ENCODE results near the gene ICAM2. TPM values are rescaled to one million over a fixed set of nuclear protein-coding genes. Genes with fewer than 3 reads are reported as not detected.

ICAM2 gene
- total RNA-seq, 1 experiment from 2014 or later = 4.4 TPM

GRCh38 chr17:63989622-63990345 is 30.6 kb downstream of the ICAM2 start:
- Histone ChIP-seq H3K4me2 (ENCODE audit: low read depth, low read length, poor library complexity, severe bottlenecking) (no peak overlapping the region), H3K27me3 (ENCODE audit: low read length) (no peaks in the 10 kb centered on the region), H3K9me3 (ENCODE audit: low read length) (no peaks in the 10 kb centered on the region), H4K20me1 (ENCODE audit: insufficient read depth, low read depth, low read length) (0 out of 2 replicates have a peak, but pooled peaks cover 3% of the 10 kb centered on the region), H3K4me3 (ENCODE audit: low read length) (no peak overlapping the region), H3K36me3 (ENCODE audit: insufficient read depth, low read length) (no peaks in the 10 kb centered on the region), H3K27ac (ENCODE audit: low read length) (no peak overlapping the region), H2AFZ (ENCODE audit: low read length) (no peak overlapping the region), H3K79me2 (ENCODE audit: low read length) (no peaks in the 10 kb centered on the region), H3K9me2 (replicated peaks; ENCODE audit: insufficient read depth, low read length) (no peaks in the 10 kb centered on the region), H3K4me1 (ENCODE audit: low read length) (peaks cover 3% of the 10 kb centered on the region; the same call in 1 of the 2 replicates), H3K9ac (ENCODE audit: low read length) (no peak overlapping the region)
- DNase-seq = no peak

GRCh38 chr17:63988741-63989621 is 31.5 kb downstream of the ICAM2 start:
- H3K9me2 ChIP-seq (replicated peaks; ENCODE audit: insufficient read depth, low read length) = no peaks in the 10 kb centered on the region
- no peak overlapping the region for H3K4me2 ChIP-seq (ENCODE audit: low read depth, low read length, poor library complexity, severe bottlenecking)
- no peaks in the 10 kb centered on the region for H3K36me3 ChIP-seq (ENCODE audit: insufficient read depth, low read length)
- no peak overlapping the region for H3K9ac ChIP-seq (ENCODE audit: low read length)
- no peaks in the 10 kb centered on the region for H3K79me2 ChIP-seq (ENCODE audit: low read length)
- H2AFZ ChIP-seq (ENCODE audit: low read length) = no peak overlapping the region
- H3K27me3 ChIP-seq (ENCODE audit: low read length) = no peaks in the 10 kb centered on the region
- no peak overlapping the region for H3K4me3 ChIP-seq (ENCODE audit: low read length)
- no peak overlapping the region for H3K27ac ChIP-seq (ENCODE audit: low read length)
- no peak for DNase-seq
- no peaks in the 10 kb centered on the region for H3K9me3 ChIP-seq (ENCODE audit: low read length)
- peaks cover 3% of the 10 kb centered on the region; the same call in 1 of the 2 replicates for H3K4me1 ChIP-seq (ENCODE audit: low read length)
- H4K20me1 ChIP-seq (ENCODE audit: insufficient read depth, low read depth, low read length) = 0 out of 2 replicates have a peak, but pooled peaks cover 3% of the 10 kb centered on the region

GRCh38 chr17:63988127-63988478 is 32.3 kb downstream of the ICAM2 start:
- Histone ChIP-seq H4K20me1 (ENCODE audit: insufficient read depth, low read depth, low read length) (0 out of 2 replicates have a peak, but pooled peaks cover 3% of the 10 kb centered on the region), H3K4me3 (ENCODE audit: low read length) (no peak overlapping the region), H3K9me2 (replicated peaks; ENCODE audit: insufficient read depth, low read length) (no peaks in the 10 kb centered on the region), H3K27me3 (ENCODE audit: low read length) (no peaks in the 10 kb centered on the region), H3K27ac (ENCODE audit: low read length) (no peak overlapping the region), H3K9ac (ENCODE audit: low read length) (no peak overlapping the region), H3K9me3 (ENCODE audit: low read length) (no peaks in the 10 kb centered on the region), H2AFZ (ENCODE audit: low read length) (no peak overlapping the region), H3K36me3 (ENCODE audit: insufficient read depth, low read length) (no peaks in the 10 kb centered on the region), H3K4me1 (ENCODE audit: low read length) (peaks cover 3% of the 10 kb centered on the region; the same call in 1 of the 2 replicates), H3K79me2 (ENCODE audit: low read length) (no peaks in the 10 kb centered on the region), H3K4me2 (ENCODE audit: low read depth, low read length, poor library complexity, severe bottlenecking) (no peak overlapping the region)
- DNase-seq = peak; percentile 26

GRCh38 chr17:63987221-63988126 is 33.0 kb downstream of the ICAM2 start:
- Histone ChIP-seq H3K36me3 (ENCODE audit: insufficient read depth, low read length) (no peaks in the 10 kb centered on the region), H3K27me3 (ENCODE audit: low read length) (no peaks in the 10 kb centered on the region), H3K79me2 (ENCODE audit: low read length) (no peaks in the 10 kb centered on the region), H4K20me1 (ENCODE audit: insufficient read depth, low read depth, low read length) (0 out of 2 replicates have a peak, but pooled peaks cover 3% of the 10 kb centered on the region), H3K9me2 (replicated peaks; ENCODE audit: insufficient read depth, low read length) (no peaks in the 10 kb centered on the region), H3K9me3 (ENCODE audit: low read length) (no peaks in the 10 kb centered on the region), H2AFZ (ENCODE audit: low read length) (no peak overlapping the region), H3K27ac (ENCODE audit: low read length) (no peak overlapping the region), H3K4me3 (ENCODE audit: low read length) (no peak overlapping the region), H3K9ac (ENCODE audit: low read length) (no peak overlapping the region), H3K4me2 (ENCODE audit: low read depth, low read length, poor library complexity, severe bottlenecking) (no peak overlapping the region), H3K4me1 (ENCODE audit: low read length) (peaks cover 3% of the 10 kb centered on the region; the same call in 1 of the 2 replicates)
- peak; percentile 37 for DNase-seq

GRCh38 chr17:63986821-63987220 is 33.6 kb downstream of the ICAM2 start:
- H3K4me1 ChIP-seq (ENCODE audit: low read length) = peaks cover 3% of the 10 kb centered on the region; the same call in 1 of the 2 replicates
- H3K27ac ChIP-seq (ENCODE audit: low read length) = no peak overlapping the region
- H2AFZ ChIP-seq (ENCODE audit: low read length) = no peak overlapping the region
- 0 out of 2 replicates have a peak, but pooled peaks cover 3% of the 10 kb centered on the region for H4K20me1 ChIP-seq (ENCODE audit: insufficient read depth, low read depth, low read length)
- H3K36me3 ChIP-seq (ENCODE audit: insufficient read depth, low read length) = no peaks in the 10 kb centered on the region
- peak; percentile 39 for DNase-seq
- H3K9me2 ChIP-seq (replicated peaks; ENCODE audit: insufficient read depth, low read length) = no peaks in the 10 kb centered on the region
- H3K4me3 ChIP-seq (ENCODE audit: low read length) = no peak overlapping the region
- H3K9ac ChIP-seq (ENCODE audit: low read length) = no peak overlapping the region
- H3K79me2 ChIP-seq (ENCODE audit: low read length) = no peaks in the 10 kb centered on the region
- H3K4me2 ChIP-seq (ENCODE audit: low read depth, low read length, poor library complexity, severe bottlenecking) = no peak overlapping the region
- H3K27me3 ChIP-seq (ENCODE audit: low read length) = no peaks in the 10 kb centered on the region
- H3K9me3 ChIP-seq (ENCODE audit: low read length) = no peaks in the 10 kb centered on the region

GRCh38 chr17:63985387-63986140 is 34.9 kb downstream of the ICAM2 start:
- no peak overlapping the region for H3K9ac ChIP-seq (ENCODE audit: low read length)
- no peaks in the 10 kb centered on the region for H3K9me3 ChIP-seq (ENCODE audit: low read length)
- H3K27me3 ChIP-seq (ENCODE audit: low read length) = no peaks in the 10 kb centered on the region
- no peak overlapping the region for H2AFZ ChIP-seq (ENCODE audit: low read length)
- H3K4me3 ChIP-seq (ENCODE audit: low read length) = no peak overlapping the region
- 0 out of 2 replicates have a peak, but pooled peaks cover under 1% of the 10 kb centered on the region for H4K20me1 ChIP-seq (ENCODE audit: insufficient read depth, low read depth, low read length)
- H3K4me1 ChIP-seq (ENCODE audit: low read length) = peaks cover 1% of the 10 kb centered on the region; the same call in 1 of the 2 replicates
- H3K79me2 ChIP-seq (ENCODE audit: low read length) = no peaks in the 10 kb centered on the region
- H3K36me3 ChIP-seq (ENCODE audit: insufficient read depth, low read length) = no peaks in the 10 kb centered on the region
- H3K4me2 ChIP-seq (ENCODE audit: low read depth, low read length, poor library complexity, severe bottlenecking) = no peak overlapping the region
- no peak overlapping the region for H3K27ac ChIP-seq (ENCODE audit: low read length)
- H3K9me2 ChIP-seq (replicated peaks; ENCODE audit: insufficient read depth, low read length) = no peaks in the 10 kb centered on the region
- no peak for DNase-seq

GRCh38 chr17:63984651-63985386 is 35.6 kb downstream of the ICAM2 start:
- H3K36me3 ChIP-seq (ENCODE audit: insufficient read depth, low read length) = no peaks in the 10 kb centered on the region
- H3K9ac ChIP-seq (ENCODE audit: low read length) = no peak overlapping the region
- DNase-seq = peak; percentile 58
- no peaks in the 10 kb centered on the region for H3K4me1 ChIP-seq (ENCODE audit: low read length)
- no peak overlapping the region for H3K4me3 ChIP-seq (ENCODE audit: low read length)
- no peaks in the 10 kb centered on the region for H3K79me2 ChIP-seq (ENCODE audit: low read length)
- no peaks in the 10 kb centered on the region for H3K27me3 ChIP-seq (ENCODE audit: low read length)
- H3K9me3 ChIP-seq (ENCODE audit: low read length) = no peaks in the 10 kb centered on the region
- no peaks in the 10 kb centered on the region for H4K20me1 ChIP-seq (ENCODE audit: insufficient read depth, low read depth, low read length)
- no peak overlapping the region for H3K27ac ChIP-seq (ENCODE audit: low read length)
- no peaks in the 10 kb centered on the region for H3K9me2 ChIP-seq (replicated peaks; ENCODE audit: insufficient read depth, low read length)
- H3K4me2 ChIP-seq (ENCODE audit: low read depth, low read length, poor library complexity, severe bottlenecking) = no peak overlapping the region
- no peak overlapping the region for H2AFZ ChIP-seq (ENCODE audit: low read length)

Data from Karpas-422 (cell line).